Kidney epithelial cell (primary cell): ENCODE data around the gene DDX19B. TPM values are rescaled to one million over a fixed set of nuclear protein-coding genes. Genes with fewer than 3 reads are reported as not detected.

Experiments
- DNase-seq: peaks from one replicate; pipeline ENCODE4 v3.0.0-alpha.2; 2010; ENCODE audit warnings: low read depth
- H3K27me3 ChIP-seq: 2 replicates; pipeline ENCODE4 v1.6.0; 2011; ENCODE audit warnings: low read length; ENCODE audit not compliant: control insufficient read depth, insufficient read depth
- H3K36me3 ChIP-seq: 2 replicates; pipeline ENCODE4 v1.5.1; 2011; ENCODE audit warnings: low read length; ENCODE audit not compliant: control insufficient read depth, insufficient read depth
- H3K4me3 ChIP-seq: 2 replicates; pipeline ENCODE4 v1.5.1; 2011; ENCODE audit warnings: low read depth, mild to moderate bottlenecking, control low read depth, low read length
- CTCF ChIP-seq: IDR thresholded peaks from 2 replicates; pipeline ENCODE4 v1.5.1; 2011; ENCODE audit warnings: mild to moderate bottlenecking, moderate library complexity, low read length, control low read depth, inconsistent platforms; ENCODE audit not compliant: insufficient read depth, poor library complexity, severe bottlenecking
- total RNA-seq: library from RNA; depleted of rRNA; stranded (reverse); fragments of >200 nt; gene quantifications from 2 replicates; pipeline ENCODE4 v1.2.3, GENCODE V29; 2015

DDX19B gene
- total RNA-seq, 1 donor from 2014 or later, result 49.0 TPM

- no peak for DNase-seq
- Histone ChIP-seq H3K36me3 (no peaks in the 10 kb centered on the region), H3K27me3 (no peaks in the 10 kb centered on the region), H3K4me3 (no peak overlapping the region)
- no peak for TF ChIP-seq CTCF
Observed at GRCh38 chr16:70341600-70341999, 42.6 kb downstream of the DDX19B start.

GRCh38 chr16:70342016-70342415 lies 43.0 kb downstream of the DDX19B start:
- Histone ChIP-seq H3K4me3 (no peak overlapping the region), H3K27me3 (no peaks in the 10 kb centered on the region), H3K36me3 (no peaks in the 10 kb centered on the region)
- no peak for TF ChIP-seq CTCF
- no peak for DNase-seq

- Histone ChIP-seq H3K4me3 (peak overlapping the region; percentile 81), H3K27me3 (no peaks in the 10 kb centered on the region), H3K36me3 (no peaks in the 10 kb centered on the region)
- DNase-seq, result no peak
- TF ChIP-seq CTCF, result no peak
Observed at GRCh38 chr16:70345840-70346239, 46.9 kb downstream of the DDX19B start.

- H3K4me3 ChIP-seq, result no peak overlapping the region
- no peaks in the 10 kb centered on the region for H3K27me3 ChIP-seq
- H3K36me3 ChIP-seq, result peaks cover 1% of the 10 kb centered on the region
- TF ChIP-seq CTCF, result no peak
- DNase-seq, result no peak
Observed at GRCh38 chr16:70348991-70349390, 50.0 kb downstream of the DDX19B start.

GRCh38 chr16:70349783-70350182 lies 50.8 kb downstream of the DDX19B start:
- no peaks in the 10 kb centered on the region for H3K27me3 ChIP-seq
- H3K4me3 ChIP-seq, result no peak overlapping the region
- no peak for DNase-seq
- TF ChIP-seq CTCF, result no peak
- peaks cover 1% of the 10 kb centered on the region for H3K36me3 ChIP-seq

- no peaks in the 10 kb centered on the region for H3K27me3 ChIP-seq
- no peak for DNase-seq
- no peak for TF ChIP-seq CTCF
- no peak overlapping the region for H3K4me3 ChIP-seq
- H3K36me3 ChIP-seq, result peaks cover 2% of the 10 kb centered on the region
Observed at GRCh38 chr16:70359552-70359951, 60.6 kb downstream of the DDX19B start.
